WTC11 (cell line): ENCODE measurements around the gene CNTN5. TPM values are rescaled to one million over a fixed set of nuclear protein-coding genes. Genes with fewer than 3 reads are reported as not detected.
A peak's percentile ranks its signal among the peaks of the same experiment; 100 is the strongest.

Source experiments
- ATAC-seq: fragments of 200-7000 bp; cut with Tn5 transposase; 2 replicates; pipeline ENCODE4 v1.10.0; 2021; ENCODE audit warnings: mild to moderate bottlenecking, moderate library complexity
- CTCF ChIA-PET: fragments of 300-600 bp; sonication (Branson Sonifier 250); formaldehyde crosslinking; loops from one replicate; lab custom pipeline; 2021; ENCODE audit warnings: antibody characterized with exemption; lab: Charles Lee
- POLR2A ChIA-PET: fragments of 350-600 bp; sonication (Branson Sonifier 250); formaldehyde crosslinking; loops from one replicate; lab custom pipeline; 2021; ENCODE audit warnings: antibody characterized with exemption; lab: Charles Lee
- DNase-seq: peaks from one replicate; pipeline ENCODE4 v3.0.0; 2021; ENCODE audit warnings: low spot score
- H3K27ac Mint-ChIP-seq: 2 replicates; pipeline ENCODE4 v1.8.0; 2021; ENCODE audit warnings: mixed read lengths
- H3K27me3 Mint-ChIP-seq: 2 replicates; pipeline ENCODE4 v1.8.0; 2021; ENCODE audit warnings: low read depth, mild to moderate bottlenecking, moderate library complexity, mixed read lengths
- H3K36me3 Mint-ChIP-seq: 2 replicates; pipeline ENCODE4 v1.8.0; 2021; ENCODE audit warnings: mixed read lengths
- H3K4me1 Mint-ChIP-seq: 2 replicates; pipeline ENCODE4 v1.8.0; 2022; ENCODE audit warnings: mixed read lengths
- H3K4me3 Mint-ChIP-seq: 2 replicates; pipeline ENCODE4 v1.8.0; 2021; ENCODE audit warnings: mild to moderate bottlenecking, moderate library complexity, mixed read lengths
- H3K9me3 Mint-ChIP-seq: 2 replicates; pipeline ENCODE4 v1.8.0; 2021; ENCODE audit warnings: mixed read lengths
- CREM ChIP-seq: sonication (generic); formaldehyde crosslinking; IDR thresholded peaks from 2 replicates; pipeline ENCODE4 v1.8.1; 2022; ENCODE audit warnings: mild to moderate bottlenecking, missing genetic modification reagents, moderate library complexity
- E2F5 ChIP-seq: sonication (generic); formaldehyde crosslinking; IDR thresholded peaks from 2 replicates; pipeline ENCODE4 v1.8.1; 2022; ENCODE audit warnings: mild to moderate bottlenecking, moderate library complexity, missing genetic modification reagents
- GRHL2 ChIP-seq: fragments of 250-450 bp; sonication (Bioruptor Pico); IDR thresholded peaks from 2 replicates; pipeline ENCODE4 v1.8.0; 2022; ENCODE audit warnings: mild to moderate bottlenecking, moderate library complexity; ENCODE audit not compliant: insufficient replicate concordance, severe bottlenecking
- NFE2L1 ChIP-seq: sonication (generic); formaldehyde crosslinking; IDR thresholded peaks from 2 replicates; pipeline ENCODE4 v1.8.1; 2023; ENCODE audit warnings: missing genetic modification reagents
- NR3C1 ChIP-seq: sonication (generic); formaldehyde crosslinking; conservative IDR thresholded peaks from 2 replicates; pipeline ENCODE4 v1.8.1; 2023; ENCODE audit warnings: low read depth, mild to moderate bottlenecking, missing genetic modification reagents
- SMAD3 ChIP-seq: sonication (generic); formaldehyde crosslinking; IDR thresholded peaks from 2 replicates; pipeline ENCODE4 v1.8.0; 2022; ENCODE audit warnings: missing genetic modification reagents, mild to moderate bottlenecking, borderline replicate concordance
- SMAD4 ChIP-seq: sonication (generic); formaldehyde crosslinking; IDR thresholded peaks from 2 replicates; pipeline ENCODE4 v1.8.0; 2022; ENCODE audit warnings: mild to moderate bottlenecking, missing genetic modification reagents
- TCF7 ChIP-seq: sonication (generic); formaldehyde crosslinking; IDR thresholded peaks from 2 replicates; pipeline ENCODE4 v1.8.0; 2022; ENCODE audit warnings: mild to moderate bottlenecking, low read depth, missing genetic modification reagents, moderate library complexity
- TEAD4 ChIP-seq: sonication (generic); formaldehyde crosslinking; IDR thresholded peaks from 2 replicates; pipeline ENCODE4 v1.8.0; 2022; ENCODE audit warnings: mild to moderate bottlenecking, missing genetic modification reagents
- USF2 ChIP-seq: sonication (generic); formaldehyde crosslinking; IDR thresholded peaks from 2 replicates; pipeline ENCODE4 v1.8.1; 2023; ENCODE audit warnings: mild to moderate bottlenecking, missing genetic modification reagents, moderate library complexity
- ZNF671 ChIP-seq: fragments of 250-450 bp; sonication (Bioruptor Pico); IDR thresholded peaks from 2 replicates; pipeline ENCODE4 v1.8.0; 2021; ENCODE audit warnings: mild to moderate bottlenecking
- total RNA-seq: library from RNA; stranded (reverse); gene quantifications from 3 replicates; pipeline ENCODE4 v1.2.3, GENCODE V29; 2021
- TF ChIP-seq, protein P1 (sequence below): fragments of 200-600 bp; IDR thresholded peaks from 2 replicates; pipeline ENCODE4 v1.8.0; 2022; ENCODE audit warnings: antibody characterized with exemption
- TF ChIP-seq, protein P2 (sequence below): sonication (generic); formaldehyde crosslinking; IDR thresholded peaks from 2 replicates; pipeline ENCODE4 v1.8.1; 2022; ENCODE audit warnings: mild to moderate bottlenecking, missing genetic modification reagents, moderate library complexity, borderline replicate concordance
- TF ChIP-seq, protein P3 (sequence below): sonication (generic); formaldehyde crosslinking; IDR thresholded peaks from 2 replicates; pipeline ENCODE4 v1.8.0; 2022; ENCODE audit warnings: missing genetic modification reagents
- TF ChIP-seq, protein P4 (sequence below): sonication (generic); formaldehyde crosslinking; IDR thresholded peaks from 2 replicates; pipeline ENCODE4 v1.8.0; 2022; ENCODE audit warnings: mild to moderate bottlenecking, missing genetic modification reagents
- TF ChIP-seq, protein P5 (sequence below): fragments of 250-450 bp; sonication (Bioruptor Pico); IDR thresholded peaks from 2 replicates; pipeline ENCODE4 v1.9.0; 2021; ENCODE audit warnings: mild to moderate bottlenecking

The CNTN5 gene
- total RNA-seq, 1 experiment from 2014 or later = 0.07 TPM

- TF ChIP-seq, protein P1, sequence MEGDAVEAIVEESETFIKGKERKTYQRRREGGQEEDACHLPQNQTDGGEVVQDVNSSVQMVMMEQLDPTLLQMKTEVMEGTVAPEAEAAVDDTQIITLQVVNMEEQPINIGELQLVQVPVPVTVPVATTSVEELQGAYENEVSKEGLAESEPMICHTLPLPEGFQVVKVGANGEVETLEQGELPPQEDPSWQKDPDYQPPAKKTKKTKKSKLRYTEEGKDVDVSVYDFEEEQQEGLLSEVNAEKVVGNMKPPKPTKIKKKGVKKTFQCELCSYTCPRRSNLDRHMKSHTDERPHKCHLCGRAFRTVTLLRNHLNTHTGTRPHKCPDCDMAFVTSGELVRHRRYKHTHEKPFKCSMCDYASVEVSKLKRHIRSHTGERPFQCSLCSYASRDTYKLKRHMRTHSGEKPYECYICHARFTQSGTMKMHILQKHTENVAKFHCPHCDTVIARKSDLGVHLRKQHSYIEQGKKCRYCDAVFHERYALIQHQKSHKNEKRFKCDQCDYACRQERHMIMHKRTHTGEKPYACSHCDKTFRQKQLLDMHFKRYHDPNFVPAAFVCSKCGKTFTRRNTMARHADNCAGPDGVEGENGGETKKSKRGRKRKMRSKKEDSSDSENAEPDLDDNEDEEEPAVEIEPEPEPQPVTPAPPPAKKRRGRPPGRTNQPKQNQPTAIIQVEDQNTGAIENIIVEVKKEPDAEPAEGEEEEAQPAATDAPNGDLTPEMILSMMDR = no peak
Observed at GRCh38 chr11:100203789-100204188, 1183.0 kb downstream of the CNTN5 start (continued).

- H3K4me1 Mint-ChIP-seq = no peaks in the 10 kb centered on the region
- TF ChIP-seq ZNF671 (CRISPR knock-in tag) = no peak
- TF ChIP-seq GRHL2 (CRISPR knock-in tag) = no peak
- no peak for TF ChIP-seq NR3C1
- TF ChIP-seq SMAD3 (CRISPR knock-in tag) = no peak
- TF ChIP-seq USF2 = no peak
- TF ChIP-seq TEAD4 (CRISPR knock-in tag) = no peak
- no peak for TF ChIP-seq TCF7 (CRISPR knock-in tag)
- TF ChIP-seq, protein P2, sequence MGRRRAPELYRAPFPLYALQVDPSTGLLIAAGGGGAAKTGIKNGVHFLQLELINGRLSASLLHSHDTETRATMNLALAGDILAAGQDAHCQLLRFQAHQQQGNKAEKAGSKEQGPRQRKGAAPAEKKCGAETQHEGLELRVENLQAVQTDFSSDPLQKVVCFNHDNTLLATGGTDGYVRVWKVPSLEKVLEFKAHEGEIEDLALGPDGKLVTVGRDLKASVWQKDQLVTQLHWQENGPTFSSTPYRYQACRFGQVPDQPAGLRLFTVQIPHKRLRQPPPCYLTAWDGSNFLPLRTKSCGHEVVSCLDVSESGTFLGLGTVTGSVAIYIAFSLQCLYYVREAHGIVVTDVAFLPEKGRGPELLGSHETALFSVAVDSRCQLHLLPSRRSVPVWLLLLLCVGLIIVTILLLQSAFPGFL = no peak
- TF ChIP-seq, all 79 proteins: peak for 0
- Mint-ChIP-seq H3K36me3 (no peaks in the 10 kb centered on the region), H3K27ac (no peak overlapping the region), H3K4me3 (no peak overlapping the region), H3K9me3 (0 out of 2 replicates have a peak, but pooled peaks cover 5% of the 10 kb centered on the region), H3K27me3 (no peaks in the 10 kb centered on the region)
- ChIA-PET CTCF (no interaction called here), POLR2A (no interaction called here)
- no peak for DNase-seq
- ATAC-seq = no peak
Observed at GRCh38 chr11:100205926-100206325, 1185.2 kb downstream of the CNTN5 start.

DNA sequence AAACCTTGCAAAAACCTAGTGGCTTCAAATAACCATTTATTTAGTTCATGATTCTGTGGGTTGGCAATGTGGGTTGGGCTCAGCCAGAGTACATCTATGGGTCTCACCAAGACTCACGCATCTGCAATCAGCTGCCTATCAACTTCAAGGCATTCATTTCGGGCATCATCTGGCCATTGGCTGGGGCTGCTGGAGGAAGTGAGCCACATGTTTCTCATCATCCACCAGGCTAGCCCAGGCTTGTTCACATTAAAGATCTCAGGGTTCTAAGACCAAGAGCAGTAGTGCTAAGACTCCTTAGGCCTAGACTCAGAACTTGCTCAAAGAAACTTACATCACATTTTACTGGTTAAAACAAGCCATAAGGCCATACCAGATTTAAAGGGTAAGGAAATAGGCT lies 1187.5 kb downstream of the CNTN5 start:
- ChIA-PET CTCF (no interaction called here), POLR2A (no interaction called here)
- H3K36me3 Mint-ChIP-seq = no peaks in the 10 kb centered on the region
- no peaks in the 10 kb centered on the region for H3K27me3 Mint-ChIP-seq
- peak overlapping the region; percentile 42; the same call in 1 of the 2 replicates for H3K27ac Mint-ChIP-seq
- ATAC-seq (no peak), DNase-seq (no peak)
- no peak overlapping the region for H3K4me3 Mint-ChIP-seq
- H3K4me1 Mint-ChIP-seq = no peaks in the 10 kb centered on the region
- H3K9me3 Mint-ChIP-seq = 0 out of 2 replicates have a peak, but pooled peaks cover 5% of the 10 kb centered on the region
- TF ChIP-seq, protein P3, sequence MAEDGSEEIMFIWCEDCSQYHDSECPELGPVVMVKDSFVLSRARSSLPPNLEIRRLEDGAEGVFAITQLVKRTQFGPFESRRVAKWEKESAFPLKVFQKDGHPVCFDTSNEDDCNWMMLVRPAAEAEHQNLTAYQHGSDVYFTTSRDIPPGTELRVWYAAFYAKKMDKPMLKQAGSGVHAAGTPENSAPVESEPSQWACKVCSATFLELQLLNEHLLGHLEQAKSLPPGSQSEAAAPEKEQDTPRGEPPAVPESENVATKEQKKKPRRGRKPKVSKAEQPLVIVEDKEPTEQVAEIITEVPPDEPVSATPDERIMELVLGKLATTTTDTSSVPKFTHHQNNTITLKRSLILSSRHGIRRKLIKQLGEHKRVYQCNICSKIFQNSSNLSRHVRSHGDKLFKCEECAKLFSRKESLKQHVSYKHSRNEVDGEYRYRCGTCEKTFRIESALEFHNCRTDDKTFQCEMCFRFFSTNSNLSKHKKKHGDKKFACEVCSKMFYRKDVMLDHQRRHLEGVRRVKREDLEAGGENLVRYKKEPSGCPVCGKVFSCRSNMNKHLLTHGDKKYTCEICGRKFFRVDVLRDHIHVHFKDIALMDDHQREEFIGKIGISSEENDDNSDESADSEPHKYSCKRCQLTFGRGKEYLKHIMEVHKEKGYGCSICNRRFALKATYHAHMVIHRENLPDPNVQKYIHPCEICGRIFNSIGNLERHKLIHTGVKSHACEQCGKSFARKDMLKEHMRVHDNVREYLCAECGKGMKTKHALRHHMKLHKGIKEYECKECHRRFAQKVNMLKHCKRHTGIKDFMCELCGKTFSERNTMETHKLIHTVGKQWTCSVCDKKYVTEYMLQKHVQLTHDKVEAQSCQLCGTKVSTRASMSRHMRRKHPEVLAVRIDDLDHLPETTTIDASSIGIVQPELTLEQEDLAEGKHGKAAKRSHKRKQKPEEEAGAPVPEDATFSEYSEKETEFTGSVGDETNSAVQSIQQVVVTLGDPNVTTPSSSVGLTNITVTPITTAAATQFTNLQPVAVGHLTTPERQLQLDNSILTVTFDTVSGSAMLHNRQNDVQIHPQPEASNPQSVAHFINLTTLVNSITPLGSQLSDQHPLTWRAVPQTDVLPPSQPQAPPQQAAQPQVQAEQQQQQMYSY (CRISPR knock-in tag) = no peak
- no peak for TF ChIP-seq E2F5 (CRISPR knock-in tag)
- TF ChIP-seq, protein P4, sequence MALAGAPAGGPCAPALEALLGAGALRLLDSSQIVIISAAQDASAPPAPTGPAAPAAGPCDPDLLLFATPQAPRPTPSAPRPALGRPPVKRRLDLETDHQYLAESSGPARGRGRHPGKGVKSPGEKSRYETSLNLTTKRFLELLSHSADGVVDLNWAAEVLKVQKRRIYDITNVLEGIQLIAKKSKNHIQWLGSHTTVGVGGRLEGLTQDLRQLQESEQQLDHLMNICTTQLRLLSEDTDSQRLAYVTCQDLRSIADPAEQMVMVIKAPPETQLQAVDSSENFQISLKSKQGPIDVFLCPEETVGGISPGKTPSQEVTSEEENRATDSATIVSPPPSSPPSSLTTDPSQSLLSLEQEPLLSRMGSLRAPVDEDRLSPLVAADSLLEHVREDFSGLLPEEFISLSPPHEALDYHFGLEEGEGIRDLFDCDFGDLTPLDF (CRISPR knock-in tag) = no peak
- TF ChIP-seq SMAD4 = no peak
- TF ChIP-seq, protein P5, sequence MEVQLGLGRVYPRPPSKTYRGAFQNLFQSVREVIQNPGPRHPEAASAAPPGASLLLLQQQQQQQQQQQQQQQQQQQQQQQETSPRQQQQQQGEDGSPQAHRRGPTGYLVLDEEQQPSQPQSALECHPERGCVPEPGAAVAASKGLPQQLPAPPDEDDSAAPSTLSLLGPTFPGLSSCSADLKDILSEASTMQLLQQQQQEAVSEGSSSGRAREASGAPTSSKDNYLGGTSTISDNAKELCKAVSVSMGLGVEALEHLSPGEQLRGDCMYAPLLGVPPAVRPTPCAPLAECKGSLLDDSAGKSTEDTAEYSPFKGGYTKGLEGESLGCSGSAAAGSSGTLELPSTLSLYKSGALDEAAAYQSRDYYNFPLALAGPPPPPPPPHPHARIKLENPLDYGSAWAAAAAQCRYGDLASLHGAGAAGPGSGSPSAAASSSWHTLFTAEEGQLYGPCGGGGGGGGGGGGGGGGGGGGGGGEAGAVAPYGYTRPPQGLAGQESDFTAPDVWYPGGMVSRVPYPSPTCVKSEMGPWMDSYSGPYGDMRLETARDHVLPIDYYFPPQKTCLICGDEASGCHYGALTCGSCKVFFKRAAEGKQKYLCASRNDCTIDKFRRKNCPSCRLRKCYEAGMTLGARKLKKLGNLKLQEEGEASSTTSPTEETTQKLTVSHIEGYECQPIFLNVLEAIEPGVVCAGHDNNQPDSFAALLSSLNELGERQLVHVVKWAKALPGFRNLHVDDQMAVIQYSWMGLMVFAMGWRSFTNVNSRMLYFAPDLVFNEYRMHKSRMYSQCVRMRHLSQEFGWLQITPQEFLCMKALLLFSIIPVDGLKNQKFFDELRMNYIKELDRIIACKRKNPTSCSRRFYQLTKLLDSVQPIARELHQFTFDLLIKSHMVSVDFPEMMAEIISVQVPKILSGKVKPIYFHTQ = no peak
- no peak for TF ChIP-seq CREM (CRISPR knock-in tag)
- no peak for TF ChIP-seq NFE2L1 (CRISPR knock-in tag)
